NT2/D1 (cell line): ENCODE data around the gene HP1BP3.

ENCODE experiments used
- DNase-seq: peaks from one replicate; pipeline ENCODE4 v3.0.0-alpha.2; 2011; ENCODE audit warnings: low read depth, low spot score
- H3K27me3 ChIP-seq: 2 replicates; pipeline ENCODE4 v1.6.0; 2011; ENCODE audit warnings: mild to moderate bottlenecking; ENCODE audit not compliant: insufficient read length, insufficient read depth
- H3K36me3 ChIP-seq: 2 replicates; pipeline ENCODE4 v1.6.1; 2011; ENCODE audit warnings: mild to moderate bottlenecking, low read length, mixed read lengths; ENCODE audit not compliant: insufficient read depth, insufficient read length
- H3K4me1 ChIP-seq: 2 replicates; pipeline ENCODE4 v1.5.1; 2011; ENCODE audit not compliant: insufficient read depth, insufficient read length
- H3K4me3 ChIP-seq: 2 replicates; pipeline ENCODE4 v1.5.1; 2011; ENCODE audit warnings: low read depth; ENCODE audit not compliant: insufficient read length
- H3K9ac ChIP-seq: 2 replicates; pipeline ENCODE4 v1.6.0; 2011; ENCODE audit warnings: low read depth; ENCODE audit not compliant: insufficient read length
- H3K9me3 ChIP-seq: 2 replicates; pipeline ENCODE4 v1.5.1; 2011; ENCODE audit warnings: mild to moderate bottlenecking, low read length; ENCODE audit not compliant: insufficient read depth
- SUZ12 ChIP-seq: IDR thresholded peaks from 2 replicates; pipeline ENCODE4 v1.6.1; 2011; ENCODE audit not compliant: insufficient read length, insufficient read depth; ENCODE audit errors: extremely low read depth
- YY1 ChIP-seq: IDR thresholded peaks from 2 replicates; pipeline ENCODE4 v1.6.1; 2011; ENCODE audit not compliant: insufficient read length, insufficient read depth
- ZNF274 ChIP-seq: IDR thresholded peaks from 2 replicates; pipeline ENCODE4 v1.6.1; 2011; ENCODE audit warnings: mild to moderate bottlenecking, low read depth, low read length

The HP1BP3 gene

DNA sequence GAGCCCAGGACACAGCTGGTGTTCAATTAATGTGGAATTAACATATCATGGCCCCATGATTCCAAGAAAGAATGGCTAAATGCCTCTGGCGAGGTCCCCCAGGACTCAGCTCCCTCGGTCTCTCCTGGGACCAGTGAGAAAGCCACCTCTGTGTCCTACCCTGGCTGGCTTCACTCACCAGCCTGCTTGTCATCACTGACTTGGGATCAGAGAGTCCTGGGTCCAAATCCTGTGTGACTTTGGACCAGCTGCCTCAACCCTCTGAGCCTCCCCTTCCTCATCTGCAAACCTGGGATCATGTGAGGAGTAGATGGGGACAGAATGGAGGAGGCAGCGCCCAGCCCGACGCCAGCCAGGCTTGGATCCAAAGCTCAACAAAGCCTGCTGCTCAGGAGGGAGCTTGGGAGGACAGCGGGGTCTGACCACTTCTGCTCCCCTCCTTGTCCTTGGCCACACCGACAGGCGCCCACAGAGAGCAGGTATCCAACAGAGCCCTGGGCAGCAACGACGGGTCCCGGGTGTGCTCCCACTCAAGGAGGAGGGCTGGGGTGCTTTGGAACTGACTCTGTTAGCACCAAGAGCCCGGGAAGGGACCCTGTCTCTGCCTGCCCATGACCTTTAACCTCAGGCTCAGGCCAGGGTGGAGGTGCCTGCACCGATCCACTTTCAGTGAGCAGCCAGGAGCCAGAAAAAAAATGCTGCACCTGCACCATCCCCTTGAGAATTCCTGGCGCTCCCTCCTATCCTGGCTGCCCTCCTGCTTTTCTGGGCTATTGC, 57.8 kb downstream of the HP1BP3 start:
- DNase-seq: no peak
- Histone ChIP-seq H3K4me3 (no peak overlapping the region), H3K36me3 (no peaks in the 10 kb centered on the region), H3K9ac (no peak overlapping the region), H3K9me3 (no peaks in the 10 kb centered on the region), H3K4me1 (peaks cover 23% of the 10 kb centered on the region), H3K27me3 (peaks cover 44% of the 10 kb centered on the region)
- TF ChIP-seq ZNF274 (no peak), YY1 (no peak), SUZ12 (no peak)

DNA sequence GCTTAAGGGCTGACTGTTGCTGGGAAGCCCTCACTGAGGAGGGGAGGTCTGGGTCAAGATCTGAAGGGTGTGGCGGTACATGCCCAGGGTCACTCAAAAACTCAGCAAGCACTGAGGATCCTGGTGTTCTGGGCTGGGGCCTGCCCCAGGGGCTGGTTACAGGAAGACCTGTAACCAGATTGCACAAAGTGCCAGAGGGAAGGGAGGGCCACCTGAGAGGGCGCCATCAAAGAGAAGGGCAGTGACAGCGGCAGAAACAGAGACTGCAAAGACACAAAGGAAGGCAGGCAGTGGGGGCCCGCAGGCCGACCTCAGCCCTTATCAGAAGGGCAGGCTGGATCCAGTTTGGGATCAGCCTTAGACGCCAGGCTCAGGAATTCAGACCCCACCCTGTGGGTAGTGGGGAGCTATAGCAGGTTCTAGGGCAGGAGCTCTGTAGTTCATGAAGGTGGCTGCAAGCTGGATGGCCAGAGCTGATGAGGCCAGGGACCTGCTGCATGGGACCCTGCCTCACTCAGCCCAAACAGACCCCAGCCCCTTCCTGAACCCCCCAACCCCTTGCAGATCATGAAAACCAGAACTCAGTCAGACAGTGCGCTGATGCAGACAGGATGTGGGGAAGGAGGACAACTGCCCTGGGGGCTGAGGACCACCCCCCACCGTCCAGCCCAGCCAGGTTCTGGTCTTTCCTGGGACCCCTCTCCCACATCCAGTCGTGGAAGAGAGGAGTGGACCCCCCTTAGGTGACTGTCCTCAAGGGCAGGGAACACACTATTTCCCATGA, 58.5 kb downstream of the HP1BP3 start:
- Histone ChIP-seq H3K9ac (peak overlapping the region; percentile 53), H3K9me3 (no peaks in the 10 kb centered on the region), H3K4me3 (no peak overlapping the region), H3K36me3 (no peaks in the 10 kb centered on the region), H3K4me1 (peaks cover 25% of the 10 kb centered on the region), H3K27me3 (peaks cover 37% of the 10 kb centered on the region)
- TF ChIP-seq SUZ12 (no peak), YY1 (no peak)
- no peak for DNase-seq

DNA sequence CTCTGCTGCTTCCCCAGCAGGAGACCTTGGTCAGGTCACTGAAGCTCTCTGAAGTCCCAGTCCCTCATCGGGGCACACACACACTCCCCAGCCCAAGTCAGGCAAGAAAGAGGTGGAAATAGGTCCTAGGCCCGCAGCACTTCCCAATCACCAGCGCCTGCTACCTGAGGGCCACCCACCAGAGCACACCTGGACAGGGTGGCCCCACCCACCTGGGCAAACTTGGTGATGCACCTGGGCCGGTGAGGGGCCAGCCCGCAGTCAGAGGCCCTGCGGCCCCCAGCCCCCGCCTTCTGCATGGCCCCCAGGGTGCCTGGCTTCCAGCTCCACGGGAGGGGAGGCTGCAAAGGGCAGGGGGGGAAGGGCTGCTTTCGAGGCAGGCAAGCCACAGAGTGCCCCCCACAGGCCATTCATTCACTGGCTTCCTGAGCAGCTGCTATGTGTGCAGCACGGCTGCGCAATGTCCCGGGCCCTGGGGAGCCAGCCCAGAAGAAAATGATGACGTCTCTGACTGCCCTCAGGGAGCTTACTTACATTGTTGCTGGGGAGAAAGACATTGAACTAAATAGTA, 59.3 kb downstream of the HP1BP3 start:
- Histone ChIP-seq H3K4me3 (no peak overlapping the region), H3K27me3 (peaks cover 29% of the 10 kb centered on the region), H3K9ac (no peak overlapping the region), H3K4me1 (peaks cover 25% of the 10 kb centered on the region), H3K36me3 (no peaks in the 10 kb centered on the region), H3K9me3 (no peaks in the 10 kb centered on the region)
- no peak for DNase-seq
- TF ChIP-seq ZNF274 (no peak), SUZ12 (no peak), YY1 (no peak)

DNA sequence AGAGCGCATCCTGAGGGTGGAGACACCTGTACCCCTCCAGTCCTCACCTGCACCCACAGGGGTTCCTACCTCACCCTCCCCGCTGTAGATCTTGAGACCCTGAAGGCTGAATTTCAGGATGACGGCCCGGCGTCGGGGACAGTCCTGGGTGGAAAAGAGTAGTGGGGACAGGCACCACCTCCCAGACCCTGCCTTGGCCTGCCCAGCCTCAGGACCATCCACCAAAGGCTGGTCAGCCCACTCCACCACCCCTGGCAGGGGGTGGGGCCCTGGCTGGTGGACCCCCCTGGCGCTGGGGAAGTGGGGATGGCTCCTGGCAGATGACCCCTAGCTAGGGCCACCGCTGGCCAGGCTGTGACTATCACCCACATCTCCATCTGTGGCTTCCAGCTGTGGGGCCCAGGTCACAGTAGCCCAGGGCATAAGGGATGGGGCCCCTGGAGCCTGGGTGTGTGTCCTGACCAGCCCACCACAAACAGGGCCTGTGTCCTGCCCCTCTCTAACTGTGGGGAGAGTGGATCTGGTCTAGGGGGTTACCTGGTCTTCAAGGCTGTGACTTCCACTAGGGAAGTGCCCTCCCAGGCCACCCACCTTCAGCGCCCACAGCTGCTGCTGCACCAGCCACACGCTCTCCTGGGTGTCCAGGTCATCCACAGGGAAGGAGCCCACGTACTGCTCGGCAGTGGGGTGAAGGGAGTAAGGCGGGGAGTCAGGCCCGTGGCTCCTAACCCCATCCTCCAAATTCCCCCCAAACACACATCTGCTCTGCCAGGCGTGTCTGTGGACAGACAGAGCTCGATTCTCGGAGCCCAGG, 60.0 kb downstream of the HP1BP3 start:
- no peak overlapping the region for H3K4me3 ChIP-seq
- no peaks in the 10 kb centered on the region for H3K36me3 ChIP-seq
- H3K27me3 ChIP-seq: peaks cover 23% of the 10 kb centered on the region
- TF ChIP-seq SUZ12 (no peak), YY1 (no peak), ZNF274 (no peak)
- no peak overlapping the region for H3K9ac ChIP-seq
- peaks cover 25% of the 10 kb centered on the region for H3K4me1 ChIP-seq
- no peak for DNase-seq
- no peaks in the 10 kb centered on the region for H3K9me3 ChIP-seq

DNA sequence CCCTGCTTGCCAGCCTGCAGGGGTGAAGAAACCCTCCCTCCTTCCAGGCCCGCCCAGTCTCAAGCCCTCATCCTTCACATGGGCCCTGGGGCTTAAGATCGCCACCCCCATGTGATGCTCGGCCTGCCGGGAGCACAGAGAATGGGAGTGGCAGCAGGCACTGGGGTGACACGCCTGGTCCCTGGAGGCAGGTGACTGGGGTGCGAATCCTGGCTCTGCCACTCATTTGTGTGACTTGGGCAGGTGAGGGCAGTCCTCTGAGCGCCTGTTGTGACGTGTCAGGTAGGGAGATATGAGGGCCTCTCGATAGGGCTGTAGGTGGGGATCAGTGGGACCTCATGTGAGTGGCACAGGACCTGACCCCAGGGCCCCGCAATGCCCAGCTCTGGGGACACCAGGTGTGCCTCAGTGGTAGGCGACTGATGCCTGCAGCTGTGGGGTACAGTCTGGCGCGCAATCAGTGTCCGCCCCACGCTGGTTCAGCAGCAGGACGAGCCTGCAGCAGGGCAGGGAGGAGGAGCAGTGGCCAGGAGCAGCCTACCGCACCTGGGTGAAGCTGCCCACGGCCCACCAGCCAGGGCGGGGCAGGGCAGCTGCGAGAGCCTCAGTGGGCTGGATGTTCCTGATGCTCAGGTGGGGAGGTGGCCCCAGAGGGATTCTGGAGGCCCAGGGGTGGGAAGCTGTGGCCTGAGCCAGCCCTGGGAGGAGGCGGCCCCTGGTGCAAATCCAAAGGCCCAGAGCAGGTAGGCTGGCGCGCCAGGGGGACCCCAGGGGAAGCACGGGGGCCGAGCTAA, 60.8 kb downstream of the HP1BP3 start:
- Histone ChIP-seq H3K27me3 (peaks cover 17% of the 10 kb centered on the region), H3K4me3 (no peak overlapping the region), H3K36me3 (no peaks in the 10 kb centered on the region), H3K9ac (no peak overlapping the region), H3K4me1 (peaks cover 25% of the 10 kb centered on the region), H3K9me3 (no peaks in the 10 kb centered on the region)
- DNase-seq: no peak
- TF ChIP-seq YY1 (no peak), ZNF274 (no peak), SUZ12 (no peak)
